MG63 (cell line): ENCODE data around the gene TIPRL. TPM values are rescaled to one million over a fixed set of nuclear protein-coding genes. Genes with fewer than 3 reads are reported as not detected.

Experiments used
- DNase-seq: peaks from one replicate; pipeline ENCODE4 v3.0.0-alpha.2; 2020
- H3K27me3 ChIP-seq: fragments of 250-450 bp; sonication (Bioruptor Pico); 2 replicates; pipeline ENCODE4 v1.5.1; 2020; ENCODE audit warnings: mild to moderate bottlenecking, moderate library complexity
- H3K36me3 ChIP-seq: fragments of 250-450 bp; sonication (Bioruptor Pico); 2 replicates; pipeline ENCODE4 v1.5.1; 2020; ENCODE audit warnings: mild to moderate bottlenecking, moderate library complexity
- H3K4me3 ChIP-seq: fragments of 250-450 bp; sonication (Bioruptor Pico); 2 replicates; pipeline ENCODE4 v1.5.1; 2020; ENCODE audit warnings: mild to moderate bottlenecking, moderate library complexity
- H3K9me3 ChIP-seq: fragments of 250-450 bp; sonication (Bioruptor Pico); 2 replicates; pipeline ENCODE4 v1.5.1; 2020; ENCODE audit warnings: mild to moderate bottlenecking, moderate library complexity
- total RNA-seq: library from RNA; depleted of rRNA; stranded (reverse); fragments of >200 nt; shearing (Covaris generic); gene quantifications from 2 replicates; pipeline ENCODE4 v1.2.3, GENCODE V29; 2014; ENCODE audit warnings: low replicate concordance; rRNA removed

TIPRL gene
- 50.2 and 86.2 TPM in 2 replicates for total RNA-seq

- H3K36me3 ChIP-seq: peaks cover 7% of the 10 kb centered on the region; the same call in 1 of the 2 replicates
- peak within 1 kb of the TSS; percentile 94 for H3K4me3 ChIP-seq
- peak; percentile 97 for DNase-seq
- no peaks in the 10 kb centered on the region for H3K9me3 ChIP-seq
- H3K27me3 ChIP-seq: no peaks in the 10 kb centered on the region
Measured at GRCh38 chr1:168178638-168179437, at the start of gene TIPRL. Gene TIPRL (plus strand): TSS chr1:168178962. CDS start chr1:168179078, 116 bp downstream.

- DNase-seq: no peak
- H3K4me3 ChIP-seq: no peak overlapping the region
- H3K27me3 ChIP-seq: no peaks in the 10 kb centered on the region
- H3K9me3 ChIP-seq: no peaks in the 10 kb centered on the region
- H3K36me3 ChIP-seq: no peaks in the 10 kb centered on the region
Measured at GRCh38 chr1:168129933-168130332, 48.8 kb upstream of the TIPRL start.

- DNase-seq: no peak
Measured at GRCh38 chr1:168134132-168134531, 44.6 kb upstream of the TIPRL start.

GRCh38 chr1:168134642-168135041 lies 44.1 kb upstream of the TIPRL start:
- Histone ChIP-seq H3K36me3 (no peaks in the 10 kb centered on the region), H3K4me3 (no peak overlapping the region), H3K9me3 (no peaks in the 10 kb centered on the region), H3K27me3 (no peaks in the 10 kb centered on the region)
- DNase-seq: no peak

More at GRCh38 chr1:168134132-168134531, 44.6 kb upstream of the TIPRL start:
- H3K27me3 ChIP-seq: no peaks in the 10 kb centered on the region
- H3K9me3 ChIP-seq: no peaks in the 10 kb centered on the region
- no peak overlapping the region for H3K4me3 ChIP-seq
- H3K36me3 ChIP-seq: no peaks in the 10 kb centered on the region

- no peak for DNase-seq
- Histone ChIP-seq H3K36me3 (no peaks in the 10 kb centered on the region), H3K27me3 (no peaks in the 10 kb centered on the region), H3K9me3 (no peaks in the 10 kb centered on the region), H3K4me3 (peak overlapping the region; percentile 66)
Measured at GRCh38 chr1:168135116-168135920, 43.4 kb upstream of the TIPRL start.

GRCh38 chr1:168135921-168136708 lies 42.6 kb upstream of the TIPRL start:
- Histone ChIP-seq H3K9me3 (no peaks in the 10 kb centered on the region), H3K27me3 (no peaks in the 10 kb centered on the region), H3K4me3 (peak overlapping the region; percentile 66), H3K36me3 (no peaks in the 10 kb centered on the region)
- DNase-seq: peak; percentile 43

DNA sequence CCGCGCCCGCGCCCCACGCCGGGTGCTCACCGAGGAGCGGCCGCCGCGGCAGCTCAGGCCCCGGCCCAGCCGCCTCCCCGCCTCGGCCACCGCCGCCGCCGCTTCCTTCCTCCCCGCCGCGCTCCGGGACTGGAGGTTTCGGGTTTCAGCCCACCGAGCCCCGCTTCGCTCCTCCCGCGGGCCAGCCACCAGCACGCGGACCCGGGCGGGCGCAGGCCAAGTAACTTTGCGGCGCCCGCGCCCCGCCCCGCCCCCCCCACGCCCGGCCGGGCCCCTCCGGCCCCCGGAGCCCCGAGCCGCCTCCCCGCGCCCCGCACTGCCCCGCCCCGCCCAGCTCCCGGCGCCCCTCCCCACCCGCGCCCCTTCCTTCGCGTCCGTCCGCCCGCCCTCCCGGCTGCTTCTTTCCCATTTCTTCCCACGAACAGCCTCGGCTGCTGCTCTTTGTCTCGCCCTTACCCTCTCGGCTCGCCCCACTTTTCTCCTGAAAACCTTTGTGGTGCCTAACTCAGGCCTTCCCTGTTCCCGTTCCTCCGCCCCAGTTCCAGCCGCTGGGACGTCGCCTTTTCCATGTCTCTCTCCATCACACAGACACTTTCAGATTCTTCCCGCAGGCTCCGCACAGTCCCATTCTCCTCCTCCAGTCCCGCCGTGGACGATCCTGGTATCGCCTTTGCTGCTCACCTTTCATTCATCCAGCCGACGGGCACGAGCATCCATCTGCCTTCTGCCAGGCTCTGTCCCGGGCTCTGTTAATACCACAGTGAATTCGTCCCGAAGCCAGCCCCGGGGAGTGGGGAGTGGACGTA lies 41.9 kb upstream of the TIPRL start, which contains the start of gene GPR161:
Gene GPR161, minus strand, starts transcription at position 222 of the 806 bp plus-strand sequence. CDS start 32,080 bp downstream, outside the sequence.
- DNase-seq: peak; percentile 56
- no peaks in the 10 kb centered on the region for H3K9me3 ChIP-seq
- H3K36me3 ChIP-seq: no peaks in the 10 kb centered on the region
- H3K4me3 ChIP-seq: peak within 1 kb of the TSS; percentile 66
- H3K27me3 ChIP-seq: no peaks in the 10 kb centered on the region

DNA sequence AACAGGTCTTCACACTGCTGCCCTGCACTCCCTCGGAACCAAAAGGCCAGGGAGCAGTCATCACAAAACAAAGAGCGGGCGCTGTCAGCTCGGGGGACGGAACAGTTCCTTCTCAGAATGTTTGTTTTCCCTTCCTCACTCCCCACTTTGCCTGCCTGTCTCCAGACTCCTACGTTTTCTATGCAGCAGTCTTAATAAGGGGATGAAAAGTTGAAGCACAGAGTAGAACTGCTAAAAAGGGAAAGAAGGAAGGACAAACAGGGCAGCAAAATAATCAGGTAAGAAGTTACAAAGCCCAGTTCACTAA lies 41.3 kb upstream of the TIPRL start:
- Histone ChIP-seq H3K36me3 (no peaks in the 10 kb centered on the region), H3K9me3 (no peaks in the 10 kb centered on the region), H3K27me3 (no peaks in the 10 kb centered on the region), H3K4me3 (peak overlapping the region; percentile 66)
- DNase-seq: no peak

GRCh38 chr1:168138134-168138533 lies 40.6 kb upstream of the TIPRL start:
- DNase-seq: no peak
- Histone ChIP-seq H3K4me3 (peak overlapping the region; percentile 66; the same call in 1 of the 2 replicates), H3K36me3 (no peaks in the 10 kb centered on the region), H3K9me3 (no peaks in the 10 kb centered on the region), H3K27me3 (no peaks in the 10 kb centered on the region)

- no peaks in the 10 kb centered on the region for H3K36me3 ChIP-seq
- H3K27me3 ChIP-seq: no peaks in the 10 kb centered on the region
- H3K4me3 ChIP-seq: no peak overlapping the region
- DNase-seq: no peak
- H3K9me3 ChIP-seq: no peaks in the 10 kb centered on the region
Measured at GRCh38 chr1:168139070-168139469, 39.7 kb upstream of the TIPRL start.

DNA sequence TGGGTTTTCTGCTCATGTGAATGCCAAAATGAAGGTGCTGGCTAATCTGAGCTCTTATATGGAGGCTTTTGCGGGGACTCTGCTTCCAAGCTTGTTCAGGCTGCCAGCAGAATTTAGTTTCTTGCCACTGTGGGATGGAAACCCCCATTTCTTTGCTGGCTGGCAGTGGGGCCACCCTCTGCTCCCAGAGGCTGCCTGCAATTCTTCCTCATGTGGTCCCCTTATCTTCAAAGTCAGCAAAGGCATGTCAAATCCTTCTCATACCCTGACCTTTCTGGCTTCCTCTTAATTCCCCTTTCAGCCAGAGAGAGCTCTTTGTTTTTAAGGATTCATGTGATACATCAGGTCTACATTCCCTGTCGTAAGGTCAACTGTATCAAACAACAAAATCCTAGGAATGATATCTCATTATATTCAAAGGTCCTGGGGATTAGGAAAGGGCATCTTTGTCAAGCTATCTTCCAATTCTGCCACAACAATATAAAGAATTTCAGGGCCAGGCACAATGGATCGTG lies 36.8 kb upstream of the TIPRL start:
- DNase-seq: no peak
- no peaks in the 10 kb centered on the region for H3K36me3 ChIP-seq
- no peaks in the 10 kb centered on the region for H3K27me3 ChIP-seq
- H3K9me3 ChIP-seq: no peaks in the 10 kb centered on the region
- no peak overlapping the region for H3K4me3 ChIP-seq

GRCh38 chr1:168145184-168146159 lies 33.3 kb upstream of the TIPRL start:
- no peaks in the 10 kb centered on the region for H3K9me3 ChIP-seq
- no peak overlapping the region for H3K4me3 ChIP-seq
- peak; percentile 83 for DNase-seq
- no peaks in the 10 kb centered on the region for H3K27me3 ChIP-seq
- no peaks in the 10 kb centered on the region for H3K36me3 ChIP-seq

GRCh38 chr1:168146160-168146539 lies 32.6 kb upstream of the TIPRL start:
- DNase-seq: no peak
- no peaks in the 10 kb centered on the region for H3K36me3 ChIP-seq
- no peaks in the 10 kb centered on the region; the same call in 1 of the 2 replicates for H3K27me3 ChIP-seq
- H3K4me3 ChIP-seq: no peak overlapping the region
- no peaks in the 10 kb centered on the region for H3K9me3 ChIP-seq

- DNase-seq: no peak
- no peak overlapping the region for H3K4me3 ChIP-seq
- H3K9me3 ChIP-seq: no peaks in the 10 kb centered on the region
- no peaks in the 10 kb centered on the region; the same call in 1 of the 2 replicates for H3K27me3 ChIP-seq
- no peaks in the 10 kb centered on the region for H3K36me3 ChIP-seq
Measured at GRCh38 chr1:168146626-168147025, 32.1 kb upstream of the TIPRL start.

GRCh38 chr1:168148916-168149315 lies 29.8 kb upstream of the TIPRL start:
- Histone ChIP-seq H3K27me3 (no peaks in the 10 kb centered on the region; the same call in 1 of the 2 replicates), H3K36me3 (no peaks in the 10 kb centered on the region), H3K4me3 (no peak overlapping the region), H3K9me3 (no peaks in the 10 kb centered on the region)
- DNase-seq: no peak
